SU-DHL-6 (cell line): ENCODE data around the gene CNTNAP4.

Experiments
- H2AFZ ChIP-seq: fragments of 200-600 bp; sonication (generic); 2 replicates; pipeline ENCODE4 v1.6.1; 2014; ENCODE audit warnings: low read depth, mild to moderate bottlenecking, moderate library complexity, mixed read lengths, antibody characterized with exemption, low read length; ENCODE audit not compliant: severe bottlenecking
- H3F3A ChIP-seq: fragments of 200-600 bp; shearing (Covaris generic); 2 replicates; pipeline ENCODE4 v1.6.0; 2016; ENCODE audit warnings: antibody characterized with exemption, mild to moderate bottlenecking; ENCODE audit not compliant: insufficient read depth
- H3K27ac ChIP-seq: fragments of 200-600 bp; sonication (generic); 2 replicates; pipeline ENCODE4 v1.5.1; 2016; ENCODE audit warnings: low read depth, mild to moderate bottlenecking, low read length, moderate library complexity, mixed read lengths
- H3K27me3 ChIP-seq: fragments of 200-600 bp; sonication (generic), shearing (Covaris generic); 2 replicates; pipeline ENCODE4 v1.6.0; 2014; ENCODE audit warnings: mild to moderate bottlenecking, low read length
- H3K36me3 ChIP-seq: fragments of 200-600 bp; sonication (generic); 2 replicates; pipeline ENCODE4 v1.6.1; 2014; ENCODE audit warnings: mild to moderate bottlenecking, low read length, mixed read lengths
- H3K4me2 ChIP-seq: fragments of 300-600, 200-600 bp; shearing (Covaris generic), sonication (generic); 2 replicates; pipeline ENCODE4 v1.6.0; 2014; ENCODE audit warnings: low read length, low read depth, mild to moderate bottlenecking; ENCODE audit not compliant: poor library complexity, severe bottlenecking
- H3K4me3 ChIP-seq: fragments of 200-600 bp; sonication (generic); 2 replicates; pipeline ENCODE4 v1.5.1; 2014; ENCODE audit warnings: antibody characterized with exemption, low read length, mild to moderate bottlenecking, mixed read lengths; ENCODE audit not compliant: insufficient read depth, poor library complexity, severe bottlenecking
- H3K79me2 ChIP-seq: fragments of 200-600 bp; sonication (generic); 2 replicates; pipeline ENCODE4 v1.6.1; 2014; ENCODE audit warnings: mild to moderate bottlenecking, low read length, moderate library complexity; ENCODE audit not compliant: insufficient read depth
- H3K9ac ChIP-seq: fragments of 200-600 bp; sonication (generic); 2 replicates; pipeline ENCODE4 v1.7.0; 2014; ENCODE audit warnings: mild to moderate bottlenecking, low read length
- H3K9me2 ChIP-seq: fragments of 200-600 bp; sonication (generic); replicated peaks from 2 replicates; pipeline ENCODE4 v1.6.1; 2014; ENCODE audit warnings: low read length; ENCODE audit not compliant: insufficient read depth
- H3K9me3 ChIP-seq: fragments of 200-600 bp; sonication (generic); 2 replicates; pipeline ENCODE4 v1.6.1; 2014; ENCODE audit warnings: low read length, mixed read lengths; ENCODE audit not compliant: insufficient read depth
- H4K20me1 ChIP-seq: fragments of 200-600 bp; sonication (generic); 2 replicates; pipeline ENCODE4 v1.6.1; 2014; ENCODE audit warnings: low read depth, mild to moderate bottlenecking, antibody characterized with exemption, low read length, moderate library complexity, mixed read lengths
- CTCF ChIP-seq: fragments of 200-600 bp; sonication (generic); IDR thresholded peaks from one replicate; pipeline ENCODE4 v1.5.1; 2017; ENCODE audit warnings: antibody characterized with exemption, mild to moderate bottlenecking, low read length, moderate library complexity; ENCODE audit not compliant: insufficient read depth, poor library complexity, severe bottlenecking
- EZH2phosphoT487 ChIP-seq: fragments of 200-600 bp; sonication (generic), shearing (Covaris generic); conservative IDR thresholded peaks from 2 replicates; pipeline ENCODE4 v1.6.1; 2018; ENCODE audit warnings: mild to moderate bottlenecking, antibody characterized with exemption, low read length, moderate library complexity, mixed read lengths

CNTNAP4 gene

GRCh38 chr16:76576526-76576925 is 299.3 kb downstream of the CNTNAP4 start:
- H3K9me3 ChIP-seq = no peaks in the 10 kb centered on the region
- no peak overlapping the region for H3K4me3 ChIP-seq
- H3K9ac ChIP-seq = no peak overlapping the region
- TF ChIP-seq EZH2phosphoT487 (no peak), CTCF (no peak)
- H3K27ac ChIP-seq = no peak overlapping the region
- no peaks in the 10 kb centered on the region for H3F3A ChIP-seq
- no peak overlapping the region for H2AFZ ChIP-seq
- no peaks in the 10 kb centered on the region for H3K27me3 ChIP-seq
- no peaks in the 10 kb centered on the region for H3K79me2 ChIP-seq
- H3K9me2 ChIP-seq = no peaks in the 10 kb centered on the region
- H4K20me1 ChIP-seq = no peaks in the 10 kb centered on the region
- no peaks in the 10 kb centered on the region for H3K36me3 ChIP-seq
- no peak overlapping the region for H3K4me2 ChIP-seq

- Histone ChIP-seq H3K9me3 (no peaks in the 10 kb centered on the region), H2AFZ (no peak overlapping the region), H4K20me1 (no peaks in the 10 kb centered on the region), H3F3A (no peaks in the 10 kb centered on the region), H3K27me3 (no peaks in the 10 kb centered on the region), H3K4me2 (no peak overlapping the region), H3K79me2 (no peaks in the 10 kb centered on the region), H3K9me2 (no peaks in the 10 kb centered on the region), H3K9ac (no peak overlapping the region), H3K36me3 (no peaks in the 10 kb centered on the region), H3K27ac (no peak overlapping the region), H3K4me3 (no peak overlapping the region)
- no peak for TF ChIP-seq CTCF
- TF ChIP-seq EZH2phosphoT487 = no peak
Measured at GRCh38 chr16:76577003-76577402, 299.8 kb downstream of the CNTNAP4 start.

- Histone ChIP-seq H3K9me2 (no peaks in the 10 kb centered on the region), H3K9me3 (no peaks in the 10 kb centered on the region), H3F3A (no peaks in the 10 kb centered on the region), H3K9ac (no peak overlapping the region), H3K4me3 (no peak overlapping the region), H2AFZ (no peak overlapping the region), H3K79me2 (no peaks in the 10 kb centered on the region), H3K27me3 (no peaks in the 10 kb centered on the region), H4K20me1 (no peaks in the 10 kb centered on the region), H3K27ac (no peak overlapping the region), H3K4me2 (no peak overlapping the region), H3K36me3 (no peaks in the 10 kb centered on the region)
- TF ChIP-seq CTCF (no peak), EZH2phosphoT487 (no peak)
Measured at GRCh38 chr16:76579277-76579922, 302.2 kb downstream of the CNTNAP4 start.
